Kidney epithelial cell (primary cell): ENCODE measurements around the gene OLFM4. TPM values are rescaled to one million over a fixed set of nuclear protein-coding genes. Genes with fewer than 3 reads are reported as not detected.

Experiments used
- DNase-seq: peaks from one replicate; pipeline ENCODE4 v3.0.0-alpha.2; 2010; ENCODE audit warnings: low read depth
- H3K27me3 ChIP-seq: 2 replicates; pipeline ENCODE4 v1.6.0; 2011; ENCODE audit warnings: low read length; ENCODE audit not compliant: control insufficient read depth, insufficient read depth
- H3K36me3 ChIP-seq: 2 replicates; pipeline ENCODE4 v1.5.1; 2011; ENCODE audit warnings: low read length; ENCODE audit not compliant: control insufficient read depth, insufficient read depth
- H3K4me3 ChIP-seq: 2 replicates; pipeline ENCODE4 v1.5.1; 2011; ENCODE audit warnings: low read depth, mild to moderate bottlenecking, control low read depth, low read length
- total RNA-seq: library from RNA; depleted of rRNA; stranded (reverse); fragments of >200 nt; gene quantifications from 2 replicates; pipeline ENCODE4 v1.2.3, GENCODE V29; 2015
- TF ChIP-seq, protein P1 (sequence below): IDR thresholded peaks from 2 replicates; pipeline ENCODE4 v1.5.1; 2011; ENCODE audit warnings: mild to moderate bottlenecking, moderate library complexity, low read length, control low read depth, inconsistent platforms; ENCODE audit not compliant: insufficient read depth, poor library complexity, severe bottlenecking

The OLFM4 gene
- total RNA-seq, 1 donor from 2014 or later, result 0.21 TPM

DNA sequence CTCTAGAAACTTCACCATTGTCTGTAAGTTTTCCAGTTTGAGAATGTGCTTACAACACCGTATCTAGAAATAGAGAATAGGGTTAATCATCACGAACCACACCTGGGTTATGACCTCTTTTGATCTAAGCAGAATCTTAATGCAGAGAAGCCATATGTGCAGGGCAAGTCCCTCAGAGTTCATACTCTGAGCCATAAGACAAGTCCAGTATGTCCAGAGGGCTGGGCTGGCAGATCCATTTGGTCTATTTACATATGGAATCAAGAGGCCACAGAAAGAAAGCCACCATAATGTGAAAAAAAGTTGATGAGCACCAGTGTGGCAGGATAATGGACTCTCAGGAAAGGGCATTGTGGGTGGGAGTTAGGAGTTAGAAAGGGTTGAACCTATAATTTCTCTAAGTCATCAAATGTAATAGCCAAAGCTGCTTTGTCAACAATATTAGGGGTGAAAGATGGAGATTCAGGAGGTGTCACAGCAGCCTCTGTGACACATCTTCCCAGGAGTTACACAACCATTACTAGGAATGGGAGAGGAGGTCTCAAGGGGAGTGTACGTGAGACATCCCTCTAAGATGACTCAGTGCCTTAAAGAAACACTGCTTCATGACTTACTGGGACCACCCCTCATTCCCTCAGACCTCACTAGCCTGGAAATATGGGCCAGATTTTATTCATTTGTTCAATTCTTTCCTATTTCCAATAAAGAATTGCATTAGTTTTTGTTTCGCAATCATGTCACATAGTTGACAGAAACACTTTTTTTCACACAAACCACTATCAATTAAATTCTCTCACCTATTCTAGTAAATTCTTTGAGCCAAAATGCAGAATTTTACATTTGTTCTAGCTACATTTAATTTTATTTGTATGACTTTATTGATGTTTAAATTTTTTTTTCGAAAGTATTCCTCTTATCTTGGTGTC, 30.4 kb upstream of the OLFM4 start:
- TF ChIP-seq, protein P1, sequence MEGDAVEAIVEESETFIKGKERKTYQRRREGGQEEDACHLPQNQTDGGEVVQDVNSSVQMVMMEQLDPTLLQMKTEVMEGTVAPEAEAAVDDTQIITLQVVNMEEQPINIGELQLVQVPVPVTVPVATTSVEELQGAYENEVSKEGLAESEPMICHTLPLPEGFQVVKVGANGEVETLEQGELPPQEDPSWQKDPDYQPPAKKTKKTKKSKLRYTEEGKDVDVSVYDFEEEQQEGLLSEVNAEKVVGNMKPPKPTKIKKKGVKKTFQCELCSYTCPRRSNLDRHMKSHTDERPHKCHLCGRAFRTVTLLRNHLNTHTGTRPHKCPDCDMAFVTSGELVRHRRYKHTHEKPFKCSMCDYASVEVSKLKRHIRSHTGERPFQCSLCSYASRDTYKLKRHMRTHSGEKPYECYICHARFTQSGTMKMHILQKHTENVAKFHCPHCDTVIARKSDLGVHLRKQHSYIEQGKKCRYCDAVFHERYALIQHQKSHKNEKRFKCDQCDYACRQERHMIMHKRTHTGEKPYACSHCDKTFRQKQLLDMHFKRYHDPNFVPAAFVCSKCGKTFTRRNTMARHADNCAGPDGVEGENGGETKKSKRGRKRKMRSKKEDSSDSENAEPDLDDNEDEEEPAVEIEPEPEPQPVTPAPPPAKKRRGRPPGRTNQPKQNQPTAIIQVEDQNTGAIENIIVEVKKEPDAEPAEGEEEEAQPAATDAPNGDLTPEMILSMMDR, result no peak
- Histone ChIP-seq H3K27me3 (no peaks in the 10 kb centered on the region), H3K4me3 (no peak overlapping the region), H3K36me3 (no peaks in the 10 kb centered on the region)
- no peak for DNase-seq

DNA sequence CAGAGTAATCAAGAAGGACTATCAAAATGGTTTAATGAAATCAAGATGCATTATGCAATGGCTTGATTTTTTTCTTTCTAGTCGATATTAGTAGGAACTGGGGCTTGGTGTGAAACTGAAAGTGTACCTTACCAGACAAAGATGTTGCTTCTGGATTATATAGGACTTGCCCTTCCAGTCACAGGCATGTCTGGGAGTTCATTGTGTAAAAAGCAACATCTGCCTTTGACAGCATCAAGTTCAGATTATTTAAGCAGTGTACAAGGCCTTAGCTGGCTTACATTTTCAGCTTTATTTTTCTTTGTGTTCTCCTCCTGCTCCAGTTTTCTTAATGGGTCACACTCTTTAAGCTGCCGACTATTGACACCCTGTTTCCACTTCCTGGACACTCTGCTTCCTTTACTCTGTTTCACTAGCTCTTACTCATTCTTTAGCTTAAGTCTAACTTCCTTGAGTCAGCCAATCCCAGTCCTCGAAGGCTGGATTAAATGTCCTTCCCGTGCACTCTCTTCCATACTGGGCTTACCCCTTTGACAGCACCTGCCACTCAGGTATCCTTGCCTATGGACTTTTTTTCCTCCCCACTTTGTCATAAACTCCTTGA, 29.4 kb upstream of the OLFM4 start:
- H3K36me3 ChIP-seq, result no peaks in the 10 kb centered on the region
- H3K4me3 ChIP-seq, result no peak overlapping the region
- no peak for DNase-seq
- TF ChIP-seq, protein P1, result no peak
- H3K27me3 ChIP-seq, result no peaks in the 10 kb centered on the region

DNA sequence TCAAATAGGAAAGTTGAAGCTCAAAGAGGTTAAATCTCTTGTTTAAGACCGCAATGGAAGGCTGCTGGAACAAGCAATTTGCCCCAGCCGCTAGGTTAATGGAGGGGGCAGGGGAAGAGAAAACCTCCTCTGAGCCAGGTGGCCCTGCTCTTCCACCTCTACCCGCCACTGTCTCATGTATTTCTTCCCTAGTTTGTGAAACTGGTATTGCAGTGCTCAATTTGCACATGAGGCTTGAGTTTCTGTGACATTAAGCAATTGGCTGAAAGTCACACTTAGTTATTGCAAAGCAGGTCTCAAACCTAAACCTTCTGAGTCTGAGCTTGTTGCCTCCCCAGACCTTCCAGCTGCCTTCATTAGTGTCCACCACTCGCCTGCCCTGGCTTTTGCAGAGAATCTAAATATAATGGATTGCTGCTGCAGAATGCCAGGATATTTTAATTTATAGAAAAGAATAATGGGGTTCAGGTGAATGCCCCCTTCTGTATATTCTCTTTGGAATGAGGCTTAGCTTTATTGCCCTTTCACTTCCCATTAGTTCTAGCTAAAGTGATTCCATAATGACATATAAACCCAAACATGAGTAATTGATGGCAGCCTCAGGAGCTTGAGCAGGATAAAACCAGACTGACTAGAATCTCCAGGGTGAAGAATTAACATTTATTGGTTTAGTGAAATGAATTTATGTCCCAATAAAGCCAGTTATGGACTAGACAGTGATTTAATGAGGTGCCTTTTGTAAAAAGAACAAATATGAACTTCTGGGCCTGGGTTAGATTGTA, 27.0 kb upstream of the OLFM4 start:
- DNase-seq, result no peak
- no peak overlapping the region for H3K4me3 ChIP-seq
- TF ChIP-seq, protein P1, result no peak
- H3K27me3 ChIP-seq, result no peaks in the 10 kb centered on the region
- H3K36me3 ChIP-seq, result no peaks in the 10 kb centered on the region

DNA sequence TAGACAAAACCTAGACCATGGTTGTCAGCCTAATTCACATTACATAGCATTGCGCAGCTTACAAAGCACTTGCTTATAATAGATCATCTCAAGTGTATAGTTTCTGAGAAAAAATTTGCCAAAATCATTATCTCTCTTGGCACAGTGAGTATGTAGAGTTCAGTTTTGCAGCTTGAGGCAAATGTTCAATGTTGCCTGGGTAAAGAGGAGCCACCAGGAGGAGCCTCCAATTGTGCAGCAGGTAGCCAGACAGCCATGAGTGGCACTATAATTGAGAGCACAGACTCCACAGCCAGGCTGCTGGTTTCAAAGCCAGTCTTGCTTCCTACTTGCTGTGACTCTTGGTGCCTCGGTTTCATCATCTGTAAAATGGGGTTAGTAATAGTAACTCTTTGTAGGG, 24.0 kb upstream of the OLFM4 start:
- TF ChIP-seq, protein P1, result no peak
- no peak overlapping the region for H3K4me3 ChIP-seq
- DNase-seq, result no peak

DNA sequence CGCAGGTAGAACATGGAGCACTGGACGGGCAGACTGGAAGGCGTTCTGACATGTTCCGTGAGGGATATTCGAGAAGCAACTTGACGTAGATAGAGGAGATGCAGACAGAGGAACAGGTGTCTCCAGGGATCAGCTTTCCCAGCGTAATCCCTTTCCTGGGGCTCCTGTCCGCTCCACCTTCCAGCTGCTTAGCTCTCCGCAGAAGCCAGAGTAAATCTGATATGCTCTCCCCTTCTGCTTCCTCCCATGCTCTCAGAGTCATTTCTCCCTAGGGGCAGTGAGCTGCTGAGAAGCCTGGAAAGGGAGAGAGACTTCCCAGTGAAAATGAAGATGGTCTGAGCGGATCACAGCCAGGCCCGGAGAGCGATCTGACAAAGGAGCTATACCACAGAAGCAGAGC, 23.0 kb upstream of the OLFM4 start:
- H3K27me3 ChIP-seq, result no peaks in the 10 kb centered on the region
- TF ChIP-seq, protein P1, result no peak
- no peak for DNase-seq
- H3K36me3 ChIP-seq, result no peaks in the 10 kb centered on the region
- no peak overlapping the region for H3K4me3 ChIP-seq

More for the DNA sequence above, 24.0 kb upstream of the OLFM4 start:
- H3K36me3 ChIP-seq, result no peaks in the 10 kb centered on the region
- H3K27me3 ChIP-seq, result no peaks in the 10 kb centered on the region
